Left ventricle myocardium inferior (tissue), 1 donor: ENCODE results near the gene MAN1C1. TPM values are rescaled to one million over a fixed set of nuclear protein-coding genes. Genes with fewer than 3 reads are reported as not detected.
A peak's percentile ranks its signal among the peaks of the same experiment; 100 is the strongest.

Experiments used
- DNase-seq: peaks from one replicate; pipeline ENCODE4 v3.0.0-alpha.2; 2020
- H3K27ac ChIP-seq: fragments of 200-600 bp; replicated peaks from 2 replicates; pipeline ENCODE4 v1.8.0; 2021
- H3K27me3 ChIP-seq: fragments of 200-600 bp; 2 replicates; pipeline ENCODE4 v1.8.0; 2021; ENCODE audit warnings: low read depth
- H3K36me3 ChIP-seq: fragments of 200-600 bp; 2 replicates; pipeline ENCODE4 v1.8.0; 2021
- H3K4me1 ChIP-seq: fragments of 200-600 bp; 2 replicates; pipeline ENCODE4 v1.8.0; 2021
- H3K4me3 ChIP-seq: fragments of 200-600 bp; 2 replicates; pipeline ENCODE4 v1.8.0; 2021; ENCODE audit warnings: mild to moderate bottlenecking, moderate library complexity
- H3K9me3 ChIP-seq: fragments of 200-600 bp; replicated peaks from 2 replicates; pipeline ENCODE4 v1.8.0; 2021
- CTCF ChIP-seq: fragments of 200-600 bp; IDR thresholded peaks from 2 replicates; pipeline ENCODE4 v1.8.0; 2021; ENCODE audit warnings: antibody characterized with exemption, mild to moderate bottlenecking, borderline replicate concordance
- intact Hi-C: fragments of 100-400 bp; cut with micrococcal nuclease; formaldehyde crosslinking; loops from one replicate; pipeline ENCODE4 v1.11.0; 2022
- total RNA-seq: library from RNA; stranded (reverse); fragmentation: NEBNext Ultra II Directional; extraction: Animal tissue kit (Norgen Biotek cat#: 25700); gene quantifications from one replicate; pipeline ENCODE4 v1.2.1, GENCODE V29; 2021
- donor health status: DM: no; HTN: yes; CAD: no; lungs with severe emphysema.

MAN1C1 gene
- total RNA-seq, 1 donor from 2014 or later, result 18.0 TPM

- H3K4me1 ChIP-seq, result peaks cover 85% of the 10 kb centered on the region
- no peaks in the 10 kb centered on the region for H3K27me3 ChIP-seq
- H3K27ac ChIP-seq, result peak overlapping the region; percentile 58
- H3K36me3 ChIP-seq, result no peaks in the 10 kb centered on the region
- H3K4me3 ChIP-seq, result no peak overlapping the region
- no peak for TF ChIP-seq CTCF
- intact Hi-C loops, result no loop called here
- DNase-seq, result no peak
- no peaks in the 10 kb centered on the region for H3K9me3 ChIP-seq
Observed at GRCh38 chr1:25706146-25707089, 89.8 kb downstream of the MAN1C1 start.

DNA sequence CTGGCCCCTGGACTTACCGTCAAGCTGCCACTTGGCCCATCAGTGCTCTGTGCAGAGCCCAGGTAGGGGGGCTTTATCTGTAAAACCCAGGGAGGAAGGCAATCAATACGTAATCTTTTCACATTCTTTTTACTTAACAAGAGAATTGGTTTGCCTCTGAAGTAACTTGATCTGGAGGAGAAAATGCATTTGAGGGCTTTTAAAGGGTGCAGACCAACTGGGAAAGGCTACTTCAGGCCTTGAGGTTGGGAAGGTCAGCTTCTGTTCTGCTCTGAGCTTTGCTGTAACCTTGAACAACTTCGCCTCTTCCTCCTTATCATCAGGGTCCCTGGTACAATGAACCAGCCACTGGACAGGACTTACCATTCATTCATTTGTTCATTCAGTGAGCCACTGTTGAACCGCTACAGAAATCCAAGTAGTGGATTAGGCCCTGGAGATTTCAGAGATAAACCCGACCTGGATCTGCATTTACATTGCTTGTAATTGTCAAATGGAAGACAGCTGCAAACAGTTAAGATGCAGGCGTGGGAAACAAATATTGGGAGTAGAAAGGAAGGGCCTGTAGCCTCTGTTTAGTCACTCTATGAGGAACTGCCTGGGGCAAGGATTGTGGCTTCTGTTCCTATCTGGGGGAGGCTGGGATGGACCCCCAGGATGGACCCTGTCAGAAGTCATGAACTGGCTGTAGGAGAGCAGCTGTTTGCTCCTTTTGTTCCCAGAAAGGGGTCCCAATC is 90.9 kb downstream of the MAN1C1 start:
- Histone ChIP-seq H3K4me1 (peaks cover 76% of the 10 kb centered on the region), H3K4me3 (no peak overlapping the region), H3K36me3 (no peaks in the 10 kb centered on the region), H3K9me3 (no peaks in the 10 kb centered on the region), H3K27ac (peak overlapping the region; percentile 58), H3K27me3 (no peaks in the 10 kb centered on the region)
- DNase-seq, result no peak
- intact Hi-C loops, result no loop called here
- TF ChIP-seq CTCF, result no peak

DNA sequence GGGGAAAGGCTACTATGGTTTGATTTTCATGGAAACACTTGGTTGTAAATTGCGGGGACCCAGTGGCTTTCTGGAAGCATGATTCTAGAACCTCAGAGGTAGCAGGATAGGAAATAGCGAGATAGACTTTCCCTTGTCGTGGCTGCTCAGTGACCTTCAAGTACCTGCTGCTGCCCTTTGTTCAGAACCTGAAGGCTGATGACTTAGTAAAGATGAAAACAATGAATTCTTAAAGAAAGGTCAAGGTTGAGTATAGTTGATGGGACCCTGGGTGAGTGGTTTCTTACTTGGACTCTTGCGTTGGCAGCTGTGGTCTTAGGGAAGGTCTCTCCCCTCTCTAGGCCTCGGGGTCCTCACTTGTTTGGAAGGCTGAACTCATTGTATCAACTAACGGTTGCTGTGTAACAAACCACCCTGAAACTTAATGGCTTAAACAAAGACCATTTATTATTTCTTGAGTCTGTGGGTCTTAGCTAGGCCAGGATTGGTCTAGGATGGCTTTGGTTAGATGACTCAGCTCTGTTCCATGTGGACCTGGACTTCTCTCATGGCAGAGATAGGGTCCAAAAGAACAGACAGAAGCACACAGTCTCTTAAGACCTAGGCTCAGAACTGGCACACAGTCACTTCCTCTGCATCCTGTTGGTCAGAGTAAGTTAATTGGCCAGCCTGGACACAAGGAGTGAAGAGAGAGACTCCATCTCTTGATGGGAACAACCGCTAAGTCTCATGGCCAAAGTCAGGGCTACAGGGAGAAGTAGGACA is 94.2 kb downstream of the MAN1C1 start:
- Histone ChIP-seq H3K4me1 (peaks cover 45% of the 10 kb centered on the region), H3K4me3 (no peak overlapping the region), H3K36me3 (no peaks in the 10 kb centered on the region), H3K27me3 (no peaks in the 10 kb centered on the region), H3K9me3 (no peaks in the 10 kb centered on the region), H3K27ac (no peak overlapping the region)
- intact Hi-C loops, result no loop called here
- DNase-seq, result no peak
- TF ChIP-seq CTCF, result no peak

- Histone ChIP-seq H3K4me3 (no peak overlapping the region), H3K9me3 (no peaks in the 10 kb centered on the region), H3K27me3 (no peaks in the 10 kb centered on the region), H3K36me3 (no peaks in the 10 kb centered on the region), H3K27ac (no peak overlapping the region), H3K4me1 (peaks cover 36% of the 10 kb centered on the region)
- no peak for TF ChIP-seq CTCF
- intact Hi-C loops, result no loop called here
- DNase-seq, result peak; percentile 42
Observed at GRCh38 chr1:25711555-25712298, 95.1 kb downstream of the MAN1C1 start.
